Endothelial cell of umbilical vein (primary cell): Measurements from ENCODE around the gene STOML1. TPM values are rescaled to one million over a fixed set of nuclear protein-coding genes. Genes with fewer than 3 reads are reported as not detected.

Experiments used
- BruUV-seq: library from RNA; stranded (reverse); fragments of 400-500 nt; replicated peaks from 2 replicates; lab custom pipeline; 2021; lab: Mats Ljungman, UMichigan
- CTCF ChIA-PET: fragments of 300-600, 350-600 bp; sonication (Branson Sonifier 250); formaldehyde crosslinking; loops from one replicate; lab custom pipeline; 2021; ENCODE audit warnings: antibody characterized with exemption, inconsistent platforms; lab: Charles Lee
- POLR2A ChIA-PET: fragments of 300-600, 350-600 bp; sonication (Branson Sonifier 250); formaldehyde crosslinking; loops from one replicate; lab custom pipeline; 2021; ENCODE audit warnings: antibody characterized with exemption, inconsistent platforms; lab: Charles Lee
- DNase-seq: peaks from one replicate; pipeline ENCODE4 v3.0.0-alpha.2; 2011; ENCODE audit warnings: low read depth, low spot score
- FAIRE-seq: peaks from 2 replicates; lab custom pipeline; 2011; peaks lifted over from hg19 to GRCh38; lab: Jason Lieb, UNC
- H2AFZ ChIP-seq: 2 replicates; pipeline ENCODE4 v1.6.0; 2012; ENCODE audit warnings: low read depth, low read length, control low read depth, inconsistent platforms
- H3K27ac ChIP-seq: 2 replicates; pipeline ENCODE4 v1.5.1; 2011; ENCODE audit warnings: low read depth, mild to moderate bottlenecking, control low read depth, low read length, moderate library complexity; ENCODE audit not compliant: insufficient read depth
- H3K27me3 ChIP-seq, 2 experiments: 2 replicates each; pipeline versions ENCODE4 v1.6.0 to v1.6.1; 2011; ENCODE audit warnings: low read length in 2 of 2, mixed read lengths in 1 of 2; ENCODE audit not compliant: control insufficient read depth in 2 of 2, insufficient read depth in 2 of 2
- H3K36me3 ChIP-seq, 2 experiments: 2 replicates in 1 of 2; 3 replicates in 1 of 2; pipeline ENCODE4 v1.5.1; 2011; ENCODE audit warnings: low read length in 2 of 2, mild to moderate bottlenecking in 1 of 2, moderate library complexity in 1 of 2; ENCODE audit not compliant: control insufficient read depth in 2 of 2, insufficient read depth in 2 of 2; ENCODE audit errors: extremely low read depth in 1 of 2
- H3K4me1 ChIP-seq: 3 replicates; pipeline ENCODE4 v1.5.1; 2011; ENCODE audit warnings: mild to moderate bottlenecking, low read length; ENCODE audit not compliant: control insufficient read depth, insufficient read depth; ENCODE audit errors: extremely low read depth
- H3K4me2 ChIP-seq: 2 replicates; pipeline ENCODE4 v1.6.1; 2011; ENCODE audit warnings: low read length, control low read depth, mixed read lengths; ENCODE audit not compliant: insufficient read depth
- H3K4me3 ChIP-seq, 3 experiments: fragments of 200-600 bp in 1 of 3; sonication (generic), shearing (Covaris generic) in 1 of 3; replicated peaks in 1 of 3; 2 replicates each; pipeline ENCODE4 v1.5.1; 2011 to 2016; ENCODE audit warnings: control low read depth in 3 of 3, low read length in 3 of 3, mild to moderate bottlenecking in 2 of 3, inconsistent platforms in 1 of 3, low read depth in 1 of 3, moderate library complexity in 1 of 3; ENCODE audit not compliant: insufficient read depth in 1 of 3
- H3K79me2 ChIP-seq: 2 replicates; pipeline ENCODE4 v1.6.0; 2012; ENCODE audit warnings: low read length, inconsistent platforms; ENCODE audit not compliant: control insufficient read depth, insufficient read depth
- H3K9ac ChIP-seq: replicated peaks from 2 replicates; pipeline ENCODE3; 2011; ENCODE audit warnings: low read length, control low read depth; ENCODE audit not compliant: insufficient read depth; ENCODE audit errors: extremely low read depth
- H3K9me1 ChIP-seq: replicated peaks from 3 replicates; pipeline ENCODE4 v1.6.0; 2011; ENCODE audit warnings: mild to moderate bottlenecking, low read length; ENCODE audit not compliant: control insufficient read depth, insufficient read depth; ENCODE audit errors: extremely low read depth
- H3K9me3 ChIP-seq: replicated peaks from 2 replicates; pipeline ENCODE4 v1.5.1; 2012; ENCODE audit warnings: low read length, inconsistent platforms; ENCODE audit not compliant: control insufficient read depth, insufficient read depth
- H4K20me1 ChIP-seq: replicated peaks from 2 replicates; pipeline ENCODE3; 2011; ENCODE audit warnings: mild to moderate bottlenecking, low read length; ENCODE audit not compliant: control insufficient read depth, insufficient read depth; ENCODE audit errors: extremely low read depth
- EZH2 ChIP-seq: IDR thresholded peaks from 2 replicates; pipeline ENCODE4 v1.6.1; 2012; ENCODE audit warnings: borderline replicate concordance, low read depth, mild to moderate bottlenecking, moderate library complexity, low read length, inconsistent platforms; ENCODE audit not compliant: severe bottlenecking
- FOS ChIP-seq: IDR thresholded peaks from 2 replicates; pipeline ENCODE4 v1.6.1; 2011; ENCODE audit warnings: mild to moderate bottlenecking, low read length, moderate library complexity, borderline replicate concordance; ENCODE audit not compliant: insufficient read depth
- GATA2 ChIP-seq: IDR thresholded peaks from 2 replicates; pipeline ENCODE4 v1.7.0; 2011; ENCODE audit warnings: low read depth, mild to moderate bottlenecking, moderate library complexity, mixed read lengths, low read length; ENCODE audit not compliant: insufficient read length, insufficient read depth
- JUN ChIP-seq: IDR thresholded peaks from 2 replicates; pipeline ENCODE4 v1.6.1; 2011; ENCODE audit warnings: borderline replicate concordance, low read depth; ENCODE audit not compliant: insufficient read length, insufficient read depth
- MYC ChIP-seq: IDR thresholded peaks from one replicate; pipeline ENCODE4 v1.6.1; 2011; ENCODE audit warnings: mild to moderate bottlenecking, low read depth, low read length
- POLR2A ChIP-seq: IDR thresholded peaks from 2 replicates; pipeline ENCODE4 v1.6.1; 2012; ENCODE audit warnings: low read depth, mild to moderate bottlenecking, control low read depth, low read length
- POLR2AphosphoS5 ChIP-seq: IDR thresholded peaks from 2 replicates; pipeline ENCODE4 v1.6.1; 2012; ENCODE audit warnings: low read depth, mild to moderate bottlenecking, control low read depth, low read length, moderate library complexity; ENCODE audit not compliant: insufficient read depth
- dilution Hi-C: fragments of 300-500 bp; cut with MboI; formaldehyde crosslinking; loops from one replicate; pipeline ENCODE4 v1.15.0; 2019; ENCODE audit warnings: low sequenced_read_pairs; ENCODE audit not compliant: extremely low pct_ligation_motif_present
- intact Hi-C: fragments of 100-400 bp; cut with micrococcal nuclease; formaldehyde crosslinking; loops from one replicate; pipeline ENCODE4 v1.10.0; 2022
- polyA plus RNA-seq, 4 experiments: library from polyadenylated mRNA; depleted of rRNA in 3 of 4; stranded (reverse) in 3 of 4; unstranded in 1 of 4; fragments of >200 nt; gene quantifications; 2 replicates each; pipeline versions ENCODE4 v1.2.1 to v1.2.3, GENCODE V29; 2011 to 2012; ENCODE audit warnings: missing spikeins in 1 of 4
- total RNA-seq: library from RNA; stranded (reverse); gene quantifications from 2 replicates; pipeline ENCODE4 v1.2.3, GENCODE V29; 2021
- TF ChIP-seq, protein P1 (sequence below): IDR thresholded peaks from 2 replicates; pipeline ENCODE4 v1.6.1; 2011; ENCODE audit not compliant: insufficient read depth, insufficient read length
- TF ChIP-seq, protein P2 (sequence below), 2 donors: IDR thresholded peaks; 1 replicate in 1 of 2; 2 replicates in 1 of 2; pipeline ENCODE4 v1.5.1; 2011; ENCODE audit warnings: low read length in 2 of 2, mild to moderate bottlenecking in 2 of 2, moderate library complexity in 2 of 2, control low read depth in 1 of 2, inconsistent platforms in 1 of 2, low read depth in 1 of 2; ENCODE audit not compliant: insufficient read depth in 1 of 2; ENCODE audit errors: extremely low read depth in 1 of 2

STOML1 gene
- total and polyA plus RNA-seq, 2 donors (not counting 3 experiments of a cell fraction or from before 2014, with no cell fraction given) = 12.9 to 15.4 TPM

DNA sequence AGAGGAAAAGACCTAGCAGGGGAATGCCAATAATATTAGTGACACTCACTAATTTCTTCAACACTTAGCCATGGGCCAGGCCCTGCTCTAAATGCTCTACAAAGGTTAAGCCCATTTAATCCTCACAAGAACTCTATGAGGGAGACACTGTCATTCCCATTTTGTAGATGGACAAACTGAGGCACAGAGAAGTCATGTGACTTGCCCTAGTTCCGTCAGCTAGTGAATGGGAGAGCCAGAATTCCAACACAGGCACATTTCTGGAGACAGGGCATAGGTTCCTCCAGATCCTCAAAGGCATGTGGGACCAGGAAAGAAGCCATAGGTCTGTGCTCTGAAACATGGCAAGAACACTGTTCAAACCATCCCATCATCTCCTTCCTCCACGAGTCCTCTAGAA is 34.3 kb downstream of the STOML1 start:
- Histone ChIP-seq H3K4me1 (peaks cover 14% of the 10 kb centered on the region), H3K9me1 (no peaks in the 10 kb centered on the region), H2AFZ (no peak overlapping the region), H3K9ac (no peak overlapping the region), H4K20me1 (no peaks in the 10 kb centered on the region), H3K36me3 (no peaks in the 10 kb centered on the region), H3K27me3 (no peaks in the 10 kb centered on the region), H3K4me2 (no peak overlapping the region), H3K4me3 (no peak overlapping the region), H3K79me2 (no peaks in the 10 kb centered on the region), H3K9me3 (no peaks in the 10 kb centered on the region), H3K27ac (no peak overlapping the region)
- DNase-seq (no peak), FAIRE-seq (no peak)
- TF ChIP-seq EZH2 (no peak), GATA2 (no peak), MYC (no peak), FOS (no peak), POLR2A (no peak), POLR2AphosphoS5 (no peak), JUN (no peak)
- TF ChIP-seq, protein P1, sequence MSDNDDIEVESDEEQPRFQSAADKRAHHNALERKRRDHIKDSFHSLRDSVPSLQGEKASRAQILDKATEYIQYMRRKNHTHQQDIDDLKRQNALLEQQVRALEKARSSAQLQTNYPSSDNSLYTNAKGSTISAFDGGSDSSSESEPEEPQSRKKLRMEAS = no peak
- TF ChIP-seq, protein P2, sequence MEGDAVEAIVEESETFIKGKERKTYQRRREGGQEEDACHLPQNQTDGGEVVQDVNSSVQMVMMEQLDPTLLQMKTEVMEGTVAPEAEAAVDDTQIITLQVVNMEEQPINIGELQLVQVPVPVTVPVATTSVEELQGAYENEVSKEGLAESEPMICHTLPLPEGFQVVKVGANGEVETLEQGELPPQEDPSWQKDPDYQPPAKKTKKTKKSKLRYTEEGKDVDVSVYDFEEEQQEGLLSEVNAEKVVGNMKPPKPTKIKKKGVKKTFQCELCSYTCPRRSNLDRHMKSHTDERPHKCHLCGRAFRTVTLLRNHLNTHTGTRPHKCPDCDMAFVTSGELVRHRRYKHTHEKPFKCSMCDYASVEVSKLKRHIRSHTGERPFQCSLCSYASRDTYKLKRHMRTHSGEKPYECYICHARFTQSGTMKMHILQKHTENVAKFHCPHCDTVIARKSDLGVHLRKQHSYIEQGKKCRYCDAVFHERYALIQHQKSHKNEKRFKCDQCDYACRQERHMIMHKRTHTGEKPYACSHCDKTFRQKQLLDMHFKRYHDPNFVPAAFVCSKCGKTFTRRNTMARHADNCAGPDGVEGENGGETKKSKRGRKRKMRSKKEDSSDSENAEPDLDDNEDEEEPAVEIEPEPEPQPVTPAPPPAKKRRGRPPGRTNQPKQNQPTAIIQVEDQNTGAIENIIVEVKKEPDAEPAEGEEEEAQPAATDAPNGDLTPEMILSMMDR (IDR thresholded peaks at IDR 0.05; ENCODE audit: extremely low read depth in 1 of 2, insufficient read depth in 1 of 2, low read depth in 1 of 2, low read length in 2 of 2) = no peak
- dilution Hi-C loops = no loop called here
- CTCF ChIA-PET = interaction anchor here (2.7 kb wide), 1 partner anchor 15 kb away, joined by 19 read pairs; no protein-coding TSS in a partner anchor
- POLR2A ChIA-PET = no interaction called here
- intact Hi-C loops = no loop called here
- no TSS peak for BruUV-seq
